ENCODE measurements around the gene P2RY8. TPM values are rescaled to one million over a fixed set of nuclear protein-coding genes. Genes with fewer than 3 reads are reported as not detected.
"Not testable (repeated sequence)": the region's sequence is repeated elsewhere in the genome, so short reads cannot be mapped to it uniquely, and the experiment has no call there.

P2RY8 gene
- total RNA-seq, 1 donor from 2014 or later, result 3.1 TPM

DNA sequence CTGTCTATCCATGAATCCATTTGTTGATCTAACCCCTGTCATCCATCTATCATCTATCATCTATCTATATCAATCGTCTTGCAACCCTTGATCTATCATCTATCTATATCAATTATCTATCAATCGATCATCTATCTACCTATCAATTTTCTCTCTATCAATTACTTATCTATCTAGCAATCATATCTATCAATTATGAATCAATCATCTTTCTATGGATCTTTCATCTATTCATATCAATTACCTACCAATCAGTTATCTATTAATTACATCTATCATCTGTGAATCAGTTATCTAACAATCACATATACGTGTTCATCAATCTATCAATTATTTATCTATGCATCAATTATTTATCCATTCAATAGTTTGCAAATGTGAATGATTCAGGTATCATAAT lies 59.8 kb downstream of the P2RY8 start:
- no peak overlapping the region for H3K27ac ChIP-seq

DNA sequence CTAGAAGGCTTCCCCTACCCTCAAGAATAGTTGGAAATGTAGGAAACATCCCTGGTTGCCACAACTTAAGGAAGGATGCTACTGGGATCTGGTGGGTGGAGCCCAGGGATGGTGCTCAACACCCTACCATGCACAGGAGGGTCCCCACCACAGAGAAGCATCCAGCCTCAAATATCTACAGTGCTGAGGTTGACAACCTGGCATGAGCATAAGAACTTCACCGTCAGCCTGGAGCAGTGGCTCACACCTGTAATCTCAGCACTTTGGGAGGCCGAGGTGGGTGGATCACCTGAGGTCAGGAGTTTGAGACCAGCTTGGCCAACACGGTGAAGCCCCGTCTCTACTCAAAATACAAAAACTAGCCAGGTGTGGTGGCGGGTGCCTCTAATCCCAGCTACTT lies 60.3 kb downstream of the P2RY8 start:
- intact Hi-C loops (cut with DNase I), result no loop called here
- Histone ChIP-seq H3K36me3 (no peaks in the 10 kb centered on the region), H3K27ac (no peak overlapping the region), H3K4me1 (peaks cover 9% of the 10 kb centered on the region), H3K9me3 (no peaks in the 10 kb centered on the region), H3K4me3 (no peak overlapping the region), H3K27me3 (no peaks in the 10 kb centered on the region)
- TF ChIP-seq, protein P1, sequence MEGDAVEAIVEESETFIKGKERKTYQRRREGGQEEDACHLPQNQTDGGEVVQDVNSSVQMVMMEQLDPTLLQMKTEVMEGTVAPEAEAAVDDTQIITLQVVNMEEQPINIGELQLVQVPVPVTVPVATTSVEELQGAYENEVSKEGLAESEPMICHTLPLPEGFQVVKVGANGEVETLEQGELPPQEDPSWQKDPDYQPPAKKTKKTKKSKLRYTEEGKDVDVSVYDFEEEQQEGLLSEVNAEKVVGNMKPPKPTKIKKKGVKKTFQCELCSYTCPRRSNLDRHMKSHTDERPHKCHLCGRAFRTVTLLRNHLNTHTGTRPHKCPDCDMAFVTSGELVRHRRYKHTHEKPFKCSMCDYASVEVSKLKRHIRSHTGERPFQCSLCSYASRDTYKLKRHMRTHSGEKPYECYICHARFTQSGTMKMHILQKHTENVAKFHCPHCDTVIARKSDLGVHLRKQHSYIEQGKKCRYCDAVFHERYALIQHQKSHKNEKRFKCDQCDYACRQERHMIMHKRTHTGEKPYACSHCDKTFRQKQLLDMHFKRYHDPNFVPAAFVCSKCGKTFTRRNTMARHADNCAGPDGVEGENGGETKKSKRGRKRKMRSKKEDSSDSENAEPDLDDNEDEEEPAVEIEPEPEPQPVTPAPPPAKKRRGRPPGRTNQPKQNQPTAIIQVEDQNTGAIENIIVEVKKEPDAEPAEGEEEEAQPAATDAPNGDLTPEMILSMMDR (IDR thresholded peaks at IDR 0.05), result no peak
- DNase-seq, result no peak
- ATAC-seq, result no peak

More for the DNA sequence above, 59.8 kb downstream of the P2RY8 start:
- DNase-seq (no peak), ATAC-seq (no peak)
- no peaks in the 10 kb centered on the region for H3K27me3 ChIP-seq
- no peaks in the 10 kb centered on the region for H3K9me3 ChIP-seq
- TF ChIP-seq, protein P1 (IDR thresholded peaks at IDR 0.05), result no peak
- intact Hi-C loops (cut with DNase I), result no loop called here
- no peaks in the 10 kb centered on the region for H3K36me3 ChIP-seq
- H3K4me3 ChIP-seq, result no peak overlapping the region
- H3K4me1 ChIP-seq, result peaks cover 10% of the 10 kb centered on the region

- H3K36me3 ChIP-seq, result no peaks in the 10 kb centered on the region
- H3K4me1 ChIP-seq, result peaks cover under 1% of the 10 kb centered on the region
- intact Hi-C loops (cut with DNase I), result no loop called here
- no peak overlapping the region for H3K27ac ChIP-seq
- DNase-seq, result no peak
- TF ChIP-seq, protein P1 (IDR thresholded peaks at IDR 0.05), result no peak
- no peaks in the 10 kb centered on the region for H3K27me3 ChIP-seq
- no peak for ATAC-seq
- H3K9me3 ChIP-seq, result no peaks in the 10 kb centered on the region
- no peak overlapping the region for H3K4me3 ChIP-seq
Observed at GRCh38 chrX:1475881-1476280, 61.1 kb downstream of the P2RY8 start.

- Histone ChIP-seq H3K36me3 (no peaks in the 10 kb centered on the region), H3K4me1 (no peaks in the 10 kb centered on the region), H3K9me3 (no peaks in the 10 kb centered on the region), H3K27me3 (no peaks in the 10 kb centered on the region), H3K4me3 (no peak overlapping the region), H3K27ac (no peak overlapping the region)
- no peak for DNase-seq
- ATAC-seq, result no peak
- intact Hi-C loops (cut with DNase I), result no loop called here
- TF ChIP-seq, protein P1 (IDR thresholded peaks at IDR 0.05), result no peak
Observed at GRCh38 chrX:1475481-1475880, 61.5 kb downstream of the P2RY8 start.

DNA sequence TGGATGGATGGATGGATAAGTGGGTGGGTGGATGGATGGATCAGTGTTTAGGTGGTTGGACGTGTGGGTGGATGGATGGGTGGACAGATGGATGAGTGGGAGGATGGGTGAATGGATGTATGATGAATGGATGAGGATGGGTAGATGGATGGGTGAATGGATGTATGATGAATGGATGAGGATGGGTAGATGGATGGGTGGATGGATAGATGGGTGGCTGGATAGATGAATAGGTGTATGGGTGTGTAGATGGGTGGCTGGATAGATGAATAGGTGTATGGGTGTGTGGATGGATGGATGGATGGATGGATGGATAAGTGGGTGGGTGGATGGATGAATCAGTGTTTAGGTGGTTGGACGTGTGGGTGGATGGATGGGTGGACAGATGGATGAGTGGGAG lies 62.4 kb downstream of the P2RY8 start:
- intact Hi-C loops (cut with DNase I); ATAC-seq; H3K4me3 ChIP-seq; DNase-seq; H3K9me3 ChIP-seq; H3K4me1 ChIP-seq; H3K27ac ChIP-seq; H3K36me3 ChIP-seq; H3K27me3 ChIP-seq: not testable (repeated sequence)

- ATAC-seq, result no peak
- Histone ChIP-seq H3K4me1 (no peaks in the 10 kb centered on the region), H3K36me3 (no peaks in the 10 kb centered on the region), H3K27ac (no peak overlapping the region), H3K9me3 (no peaks in the 10 kb centered on the region), H3K27me3 (no peaks in the 10 kb centered on the region), H3K4me3 (no peak overlapping the region)
- intact Hi-C loops (cut with DNase I), result no loop called here
- no peak for DNase-seq
- TF ChIP-seq, protein P1 (IDR thresholded peaks at IDR 0.05), result no peak
Observed at GRCh38 chrX:1472975-1473374, 64.0 kb downstream of the P2RY8 start.

Data from upper lobe of right lung (tissue), 1 donor.